ENCODE data around the gene SLFN14.

- TF ChIP-seq EZH2 (IDR thresholded peaks at IDR 0.05; ENCODE audit: borderline replicate concordance, low read depth, low read length, severe bottlenecking) (no peak), CTCF (IDR thresholded peaks at IDR 0.05; ENCODE audit: borderline replicate concordance, extremely low read depth, low read length, poor library complexity, severe bottlenecking) (no peak)
These were observed 22.9 kb downstream of the SLFN14 start, which contains the start of gene SLFN12L for GRCh38 chr17:35537601-35538141.
